Esophagus muscularis mucosa (tissue), 4 donors: ENCODE data around the gene BMX. TPM values are rescaled to one million over a fixed set of nuclear protein-coding genes. Genes with fewer than 3 reads are reported as not detected.

Source experiments
- DNase-seq: peaks from one replicate; pipeline ENCODE4 v3.0.0-alpha.2; 2017; ENCODE audit errors: extremely low spot score
- H3K27ac ChIP-seq, 4 donors: fragments of 200-600 bp; sonication (generic); replicated peaks in 1 of 4; 1 replicate in 3 of 4; 2 replicates in 1 of 4; pipeline ENCODE4 v1.5.1; 2016 to 2019; ENCODE audit warnings: mild to moderate bottlenecking in 1 of 4
- H3K27me3 ChIP-seq, 4 donors: fragments of 200-600 bp; sonication (generic); one replicate each; pipeline versions ENCODE4 v1.5.1 to v1.6.0; 2016 to 2019
- H3K36me3 ChIP-seq, 4 donors: fragments of 200-600 bp; sonication (generic); one replicate each; pipeline ENCODE4 v1.5.1; 2016 to 2019
- H3K4me1 ChIP-seq, 4 donors: fragments of 200-600 bp; sonication (generic); one replicate each; pipeline ENCODE4 v1.5.1; 2016 to 2019
- H3K4me3 ChIP-seq, 4 donors: fragments of 200-600 bp; sonication (generic); 1 replicate in 2 of 4; 2 replicates in 2 of 4; pipeline ENCODE4 v1.5.1; 2016 to 2019; ENCODE audit warnings: mild to moderate bottlenecking in 4 of 4, moderate library complexity in 1 of 4
- H3K9me3 ChIP-seq, 4 donors: fragments of 200-600 bp; sonication (generic); 1 replicate in 3 of 4; 2 replicates in 1 of 4; pipeline ENCODE4 v1.5.1; 2016 to 2019
- EP300 ChIP-seq: sonication (generic); formaldehyde crosslinking; IDR thresholded peaks from one replicate; pipeline ENCODE4 v1.6.1; 2017; ENCODE audit warnings: antibody characterized with exemption
- POLR2A ChIP-seq: fragments of 450-650 bp; IDR thresholded peaks from one replicate; pipeline ENCODE4 v1.6.1; 2017; ENCODE audit warnings: antibody characterized with exemption, moderate library complexity, mild to moderate bottlenecking, low read depth
- POLR2AphosphoS5 ChIP-seq, 2 donors: sonication (generic); formaldehyde crosslinking; IDR thresholded peaks; one replicate each; pipeline ENCODE4 v1.6.1; 2017; ENCODE audit warnings: antibody characterized with exemption in 2 of 2
- WGBS: methylation state at CpG from one replicate; pipeline ENCODE4 v1.1.5; 2018; 5-methylcytosine and 5-hydroxymethylcytosine counted together
- intact Hi-C: fragments of 100-400 bp; cut with DNase I; formaldehyde crosslinking; loops from one replicate; pipeline ENCODE4 v1.15.1; 2023
- total RNA-seq, 4 donors: library from RNA; depleted of rRNA; stranded (reverse); fragments of >200 nt; gene quantifications; one replicate each; pipeline versions ENCODE4 v1.1.0 to v1.2.1, GENCODE V29; 2016
- TF ChIP-seq, protein P1 (sequence below), 3 experiments: fragments of 200-600 bp in 2 of 3; fragments of 450-650 bp in 1 of 3; sonication (generic) in 2 of 3; IDR thresholded peaks; one replicate each; pipeline ENCODE4 v1.5.1; 2017 to 2019; ENCODE audit warnings: antibody characterized with exemption in 3 of 3, mild to moderate bottlenecking in 2 of 3, moderate library complexity in 1 of 3

BMX gene
- total RNA-seq, 4 donors from 2014 or later: 2.0 to 2.9 (median 2.7) TPM

DNA sequence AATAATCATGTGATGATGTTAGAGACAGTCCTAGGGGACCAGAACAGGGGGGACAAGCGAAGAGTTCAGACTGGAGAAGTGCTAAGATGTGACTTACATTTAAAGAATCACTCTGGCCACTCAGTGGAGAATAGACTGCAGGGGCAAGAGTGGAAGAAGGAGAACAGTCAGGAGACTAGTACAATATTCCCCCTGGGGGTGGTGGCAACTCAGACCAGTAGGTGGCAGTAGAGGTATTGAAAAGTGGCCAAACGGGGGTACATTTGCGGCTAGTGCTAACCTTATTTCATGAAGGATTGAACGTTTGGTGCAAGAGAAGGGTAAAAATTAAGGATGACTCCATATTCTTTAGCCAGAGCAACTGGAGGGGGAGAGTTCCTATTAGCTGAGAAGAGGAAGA, 2.7 kb upstream of the BMX start:
- Histone ChIP-seq H3K9me3 (no peaks in the 10 kb centered on the region), H3K4me3 (no peak overlapping the region), H3K36me3 (no peaks in the 10 kb centered on the region), H3K4me1 (no peaks in the 10 kb centered on the region), H3K27me3 (no peaks in the 10 kb centered on the region), H3K27ac (no peak overlapping the region)
- intact Hi-C loops: no loop called here
- WGBS: 16% methylated on average over 4 of the region's 4 CpGs
- TF ChIP-seq EP300 (no peak), POLR2A (no peak), POLR2AphosphoS5 (IDR thresholded peaks at IDR 0.05) (no peak)
- TF ChIP-seq, protein P1, sequence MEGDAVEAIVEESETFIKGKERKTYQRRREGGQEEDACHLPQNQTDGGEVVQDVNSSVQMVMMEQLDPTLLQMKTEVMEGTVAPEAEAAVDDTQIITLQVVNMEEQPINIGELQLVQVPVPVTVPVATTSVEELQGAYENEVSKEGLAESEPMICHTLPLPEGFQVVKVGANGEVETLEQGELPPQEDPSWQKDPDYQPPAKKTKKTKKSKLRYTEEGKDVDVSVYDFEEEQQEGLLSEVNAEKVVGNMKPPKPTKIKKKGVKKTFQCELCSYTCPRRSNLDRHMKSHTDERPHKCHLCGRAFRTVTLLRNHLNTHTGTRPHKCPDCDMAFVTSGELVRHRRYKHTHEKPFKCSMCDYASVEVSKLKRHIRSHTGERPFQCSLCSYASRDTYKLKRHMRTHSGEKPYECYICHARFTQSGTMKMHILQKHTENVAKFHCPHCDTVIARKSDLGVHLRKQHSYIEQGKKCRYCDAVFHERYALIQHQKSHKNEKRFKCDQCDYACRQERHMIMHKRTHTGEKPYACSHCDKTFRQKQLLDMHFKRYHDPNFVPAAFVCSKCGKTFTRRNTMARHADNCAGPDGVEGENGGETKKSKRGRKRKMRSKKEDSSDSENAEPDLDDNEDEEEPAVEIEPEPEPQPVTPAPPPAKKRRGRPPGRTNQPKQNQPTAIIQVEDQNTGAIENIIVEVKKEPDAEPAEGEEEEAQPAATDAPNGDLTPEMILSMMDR (IDR thresholded peaks at IDR 0.05): peak; percentile 48 to 56 (median 52)
- DNase-seq: no peak

DNA sequence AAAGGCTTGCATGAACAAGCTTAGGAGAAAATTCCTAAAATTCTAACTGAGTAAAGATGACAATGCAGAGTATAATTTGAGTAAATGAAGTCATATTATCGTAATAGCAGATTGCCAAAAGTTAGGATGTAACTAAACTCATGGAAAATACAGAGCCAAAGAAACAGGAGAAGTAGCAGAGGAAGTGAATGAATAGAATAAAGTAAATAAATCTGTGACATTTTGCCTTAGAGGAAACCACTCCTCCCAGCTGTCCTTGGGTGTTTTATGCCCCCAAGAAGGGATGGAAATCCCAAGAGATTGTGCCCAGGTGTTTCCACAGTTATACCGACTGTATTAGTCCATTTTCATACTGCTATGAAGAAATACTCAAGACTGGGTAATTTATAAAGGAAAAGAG, 1.9 kb upstream of the BMX start:
- Histone ChIP-seq H3K4me1 (no peaks in the 10 kb centered on the region), H3K9me3 (no peaks in the 10 kb centered on the region), H3K36me3 (no peaks in the 10 kb centered on the region), H3K27me3 (no peaks in the 10 kb centered on the region), H3K27ac (no peak overlapping the region), H3K4me3 (no peak overlapping the region)
- 54% methylated on average over 2 of the region's 2 CpGs for WGBS
- intact Hi-C loops: no loop called here
- no peak for DNase-seq
- no peak for TF ChIP-seq EP300
- TF ChIP-seq, protein P1 (IDR thresholded peaks at IDR 0.05): no peak
- no peak for TF ChIP-seq POLR2A
- TF ChIP-seq POLR2AphosphoS5 (IDR thresholded peaks at IDR 0.05): no peak

DNA sequence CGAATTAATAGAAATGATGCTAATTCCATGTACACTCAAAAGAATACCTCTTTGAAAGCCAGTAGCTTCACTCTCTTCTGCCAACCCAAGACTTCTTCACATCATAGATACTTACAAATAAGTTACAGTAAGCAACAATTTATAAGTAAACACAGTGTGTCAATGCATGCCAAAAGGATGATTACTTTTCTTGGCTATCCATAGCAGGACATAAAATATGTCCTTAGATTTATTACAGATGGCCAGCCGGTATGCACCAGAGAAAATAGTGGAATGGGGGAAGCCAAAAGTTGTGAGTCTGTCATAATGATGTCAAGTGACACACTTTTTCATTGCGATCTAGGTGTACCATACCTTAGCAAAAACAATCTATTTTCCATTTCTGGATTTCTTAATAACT, 631 bp upstream of the BMX start:
- H3K4me1 ChIP-seq: no peaks in the 10 kb centered on the region
- WGBS: 67% methylated on average over 3 of the region's 3 CpGs

DNA sequence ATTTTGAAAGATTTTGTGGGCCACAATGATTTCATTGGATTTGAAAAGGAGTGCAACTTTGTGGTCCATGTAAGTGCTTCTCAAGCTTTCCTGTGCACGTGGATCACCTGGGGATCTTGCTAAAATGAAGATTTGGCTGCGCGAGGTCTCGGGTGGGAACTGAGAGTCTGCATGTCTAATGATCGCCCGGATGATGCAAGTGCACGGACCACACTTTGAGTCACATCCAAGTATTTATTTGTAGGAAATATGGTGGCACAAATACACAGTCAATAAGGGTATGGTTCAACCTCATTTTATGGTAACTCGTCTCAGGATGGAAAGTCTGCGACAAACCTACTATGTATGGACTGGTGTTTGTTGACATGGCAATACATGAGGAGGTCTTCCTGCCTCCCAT, 899 bp downstream of the BMX start:
- H3K36me3 ChIP-seq: no peaks in the 10 kb centered on the region
- no peak for DNase-seq
- no peaks in the 10 kb centered on the region for H3K27me3 ChIP-seq
- no peak overlapping the region for H3K27ac ChIP-seq
- H3K4me3 ChIP-seq: no peak overlapping the region
- H3K9me3 ChIP-seq: no peaks in the 10 kb centered on the region
- 85% methylated on average over 9 of the region's 9 CpGs for WGBS
- intact Hi-C loops: no loop called here
- H3K4me1 ChIP-seq: no peaks in the 10 kb centered on the region
- TF ChIP-seq POLR2A: no peak
- no peak for TF ChIP-seq POLR2AphosphoS5 (IDR thresholded peaks at IDR 0.05)
- no peak for TF ChIP-seq EP300
- TF ChIP-seq, protein P1 (IDR thresholded peaks at IDR 0.05): no peak

More for the DNA sequence above, 631 bp upstream of the BMX start:
- intact Hi-C loops: no loop called here
- Histone ChIP-seq H3K9me3 (no peaks in the 10 kb centered on the region), H3K36me3 (no peaks in the 10 kb centered on the region), H3K4me3 (no peak overlapping the region), H3K27me3 (no peaks in the 10 kb centered on the region), H3K27ac (no peak overlapping the region)
- TF ChIP-seq POLR2A (no peak), POLR2AphosphoS5 (IDR thresholded peaks at IDR 0.05) (no peak), EP300 (no peak)
- DNase-seq: no peak

DNA sequence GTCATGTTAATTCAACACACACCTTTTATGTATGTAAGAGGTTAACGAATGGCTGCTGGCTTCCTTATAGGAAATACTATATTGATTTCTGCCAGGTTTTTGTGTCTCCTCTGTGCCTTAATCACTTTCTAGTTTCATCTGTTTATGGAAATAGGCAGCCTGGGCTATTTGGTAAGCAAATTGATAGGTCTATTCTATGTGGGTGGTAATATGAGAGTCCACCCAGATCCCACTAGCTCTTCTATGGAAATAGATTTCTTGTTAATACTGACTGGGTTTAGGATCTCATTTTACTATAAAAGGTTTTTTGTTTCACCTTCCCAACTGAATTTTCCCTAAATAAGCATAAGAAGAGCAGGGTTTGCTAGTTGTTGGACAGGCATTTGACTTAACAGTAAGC, 4.1 kb downstream of the BMX start:
- no peak overlapping the region for H3K4me3 ChIP-seq
- no peak for DNase-seq
- H3K27ac ChIP-seq: no peak overlapping the region
- H3K36me3 ChIP-seq: no peaks in the 10 kb centered on the region
- intact Hi-C loops: no loop called here
- no peaks in the 10 kb centered on the region for H3K9me3 ChIP-seq
- TF ChIP-seq EP300 (no peak), POLR2A (no peak), POLR2AphosphoS5 (IDR thresholded peaks at IDR 0.05) (no peak)
- TF ChIP-seq, protein P1 (IDR thresholded peaks at IDR 0.05): no peak
- WGBS: 100% methylated on average over 1 of the region's 1 CpG
- H3K27me3 ChIP-seq: no peaks in the 10 kb centered on the region
- no peaks in the 10 kb centered on the region for H3K4me1 ChIP-seq
